Thoracic aorta (tissue), 2 donors: ENCODE measurements around the gene TBX10. TPM values are rescaled to one million over a fixed set of nuclear protein-coding genes. Genes with fewer than 3 reads are reported as not detected.
"Not testable (repeated sequence)": the region's sequence is repeated elsewhere in the genome, so short reads cannot be mapped to it uniquely, and the experiment has no call there.

ENCODE experiments used
- ATAC-seq: fragments of 150-250 bp; one replicate; pipeline ENCODE4 v1.8.0; 2017; ENCODE audit warnings: low read depth; ENCODE audit not compliant: insufficient number of reproducible peaks, low FRiP score
- DNase-seq: peaks from one replicate; pipeline ENCODE4 v3.0.0-alpha.2; 2020; ENCODE audit warnings: low spot score
- H3K27ac ChIP-seq, 2 donors: fragments of 200-600 bp; sonication (generic); 1 replicate in 1 of 2; 2 replicates in 1 of 2; pipeline ENCODE4 v1.5.1; 2016; ENCODE audit warnings: mild to moderate bottlenecking in 2 of 2, moderate library complexity in 2 of 2
- H3K27me3 ChIP-seq: fragments of 200-600 bp; sonication (generic); replicated peaks from 2 replicates; pipeline ENCODE4 v1.6.0; 2016; ENCODE audit warnings: mild to moderate bottlenecking; ENCODE audit not compliant: insufficient read depth
- H3K36me3 ChIP-seq: fragments of 200-600 bp; sonication (generic); one replicate; pipeline ENCODE4 v1.5.1; 2016
- H3K4me1 ChIP-seq, 2 donors: fragments of 200-600 bp; sonication (generic); 1 replicate in 1 of 2; 2 replicates in 1 of 2; pipeline versions ENCODE4 v1.5.1 to v1.6.0; 2016; ENCODE audit warnings: low read depth in 2 of 2, mild to moderate bottlenecking in 1 of 2; ENCODE audit not compliant: control insufficient read depth in 1 of 2
- H3K4me3 ChIP-seq: fragments of 200-600 bp; sonication (generic); 2 replicates; pipeline ENCODE4 v1.5.1; 2016; ENCODE audit warnings: mild to moderate bottlenecking
- H3K9me3 ChIP-seq: fragments of 200-600 bp; sonication (generic); 2 replicates; pipeline ENCODE4 v1.5.1; 2016
- total RNA-seq, 2 donors: library from RNA; depleted of rRNA; stranded (reverse); fragments of >200 nt; gene quantifications; one replicate each; pipeline versions ENCODE4 v1.1.0 to v1.2.3, GENCODE V29; 2016
- TF ChIP-seq, protein P1 (sequence below): fragments of 200-600 bp; sonication (generic); IDR thresholded peaks from one replicate; pipeline ENCODE4 v1.5.1; 2019; ENCODE audit warnings: antibody characterized with exemption

Gene TBX10
- total RNA-seq, 2 donors from 2014 or later: not detected

DNA sequence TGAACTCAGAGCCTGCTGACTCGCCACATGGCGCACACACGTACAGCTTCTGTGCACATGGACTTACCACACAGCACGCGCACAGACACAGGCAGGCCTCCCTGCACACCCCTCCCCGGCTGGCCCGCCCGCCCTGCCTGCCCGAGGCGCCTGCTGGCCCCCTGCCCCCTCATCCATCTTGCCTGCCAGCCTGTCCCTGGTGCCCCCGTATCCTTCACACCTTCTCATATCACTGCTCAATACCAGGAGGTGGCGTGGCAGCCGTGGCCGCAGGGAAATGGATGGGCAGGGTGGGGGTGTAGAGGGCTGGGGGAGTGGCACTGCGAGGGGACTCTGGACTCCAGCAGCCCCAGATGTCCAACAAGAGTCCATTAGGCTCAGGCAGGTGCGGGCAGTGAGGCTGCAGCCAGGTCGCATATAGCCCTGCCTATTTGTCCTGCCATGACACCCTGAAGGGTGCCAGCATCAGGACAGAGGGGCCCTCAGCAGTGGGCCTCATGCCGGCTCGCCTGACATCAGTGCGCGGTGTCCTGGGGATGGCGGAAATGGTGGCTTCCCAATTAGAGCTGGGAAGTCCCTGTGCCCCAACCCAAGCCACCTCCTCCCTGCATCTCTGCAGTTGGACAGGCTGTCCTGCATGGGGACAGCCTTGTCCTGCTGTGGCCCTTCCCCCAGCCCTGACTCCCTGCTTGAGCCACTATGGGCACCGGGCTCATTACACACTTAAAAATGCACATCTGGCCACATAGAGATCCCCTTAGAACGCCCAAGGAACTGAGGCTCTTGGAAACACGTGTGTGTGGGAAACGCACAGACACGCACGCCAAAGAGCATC lies 2.0 kb upstream of the TBX10 start:
- Histone ChIP-seq H3K27ac (no peak overlapping the region), H3K4me3 (no peak overlapping the region), H3K36me3 (no peaks in the 10 kb centered on the region), H3K27me3 (no peaks in the 10 kb centered on the region), H3K9me3 (no peaks in the 10 kb centered on the region), H3K4me1 (no peaks in the 10 kb centered on the region)
- ATAC-seq: no peak
- TF ChIP-seq, protein P1, sequence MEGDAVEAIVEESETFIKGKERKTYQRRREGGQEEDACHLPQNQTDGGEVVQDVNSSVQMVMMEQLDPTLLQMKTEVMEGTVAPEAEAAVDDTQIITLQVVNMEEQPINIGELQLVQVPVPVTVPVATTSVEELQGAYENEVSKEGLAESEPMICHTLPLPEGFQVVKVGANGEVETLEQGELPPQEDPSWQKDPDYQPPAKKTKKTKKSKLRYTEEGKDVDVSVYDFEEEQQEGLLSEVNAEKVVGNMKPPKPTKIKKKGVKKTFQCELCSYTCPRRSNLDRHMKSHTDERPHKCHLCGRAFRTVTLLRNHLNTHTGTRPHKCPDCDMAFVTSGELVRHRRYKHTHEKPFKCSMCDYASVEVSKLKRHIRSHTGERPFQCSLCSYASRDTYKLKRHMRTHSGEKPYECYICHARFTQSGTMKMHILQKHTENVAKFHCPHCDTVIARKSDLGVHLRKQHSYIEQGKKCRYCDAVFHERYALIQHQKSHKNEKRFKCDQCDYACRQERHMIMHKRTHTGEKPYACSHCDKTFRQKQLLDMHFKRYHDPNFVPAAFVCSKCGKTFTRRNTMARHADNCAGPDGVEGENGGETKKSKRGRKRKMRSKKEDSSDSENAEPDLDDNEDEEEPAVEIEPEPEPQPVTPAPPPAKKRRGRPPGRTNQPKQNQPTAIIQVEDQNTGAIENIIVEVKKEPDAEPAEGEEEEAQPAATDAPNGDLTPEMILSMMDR: no peak
- DNase-seq: no peak

DNA sequence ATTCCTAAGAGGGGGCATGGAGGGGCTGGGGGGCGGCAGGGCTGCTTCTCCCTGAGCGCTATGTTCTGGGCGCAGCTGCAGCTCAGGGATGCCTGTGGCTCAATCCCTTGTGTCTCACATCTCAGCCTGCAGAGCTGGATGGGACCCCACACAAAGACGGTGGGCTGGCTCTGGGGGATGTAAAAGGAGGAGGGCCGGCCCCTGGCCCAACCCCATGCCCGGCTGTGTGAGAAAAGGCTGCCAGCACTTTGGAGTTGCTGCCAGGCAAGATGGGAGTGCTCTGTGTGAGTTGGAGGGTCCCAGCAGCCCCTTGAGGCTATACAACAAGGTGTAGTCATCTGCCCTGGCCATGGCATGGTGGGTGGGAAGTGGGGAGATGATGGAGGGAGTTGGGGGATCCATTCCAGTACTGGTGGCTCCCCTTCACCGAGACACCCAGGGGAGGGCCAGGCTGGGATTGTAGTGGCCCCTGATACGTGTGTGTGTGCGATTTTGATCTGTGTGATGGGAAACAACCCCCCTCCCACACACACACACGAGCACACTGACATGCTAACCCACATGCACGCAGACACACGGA lies 1.3 kb upstream of the TBX10 start:
- ATAC-seq (no peak), DNase-seq (no peak)
- Histone ChIP-seq H3K27ac (no peak overlapping the region), H3K9me3 (no peaks in the 10 kb centered on the region), H3K36me3 (no peaks in the 10 kb centered on the region), H3K4me1 (no peaks in the 10 kb centered on the region), H3K4me3 (no peak overlapping the region), H3K27me3 (no peaks in the 10 kb centered on the region)
- TF ChIP-seq, protein P1: no peak

DNA sequence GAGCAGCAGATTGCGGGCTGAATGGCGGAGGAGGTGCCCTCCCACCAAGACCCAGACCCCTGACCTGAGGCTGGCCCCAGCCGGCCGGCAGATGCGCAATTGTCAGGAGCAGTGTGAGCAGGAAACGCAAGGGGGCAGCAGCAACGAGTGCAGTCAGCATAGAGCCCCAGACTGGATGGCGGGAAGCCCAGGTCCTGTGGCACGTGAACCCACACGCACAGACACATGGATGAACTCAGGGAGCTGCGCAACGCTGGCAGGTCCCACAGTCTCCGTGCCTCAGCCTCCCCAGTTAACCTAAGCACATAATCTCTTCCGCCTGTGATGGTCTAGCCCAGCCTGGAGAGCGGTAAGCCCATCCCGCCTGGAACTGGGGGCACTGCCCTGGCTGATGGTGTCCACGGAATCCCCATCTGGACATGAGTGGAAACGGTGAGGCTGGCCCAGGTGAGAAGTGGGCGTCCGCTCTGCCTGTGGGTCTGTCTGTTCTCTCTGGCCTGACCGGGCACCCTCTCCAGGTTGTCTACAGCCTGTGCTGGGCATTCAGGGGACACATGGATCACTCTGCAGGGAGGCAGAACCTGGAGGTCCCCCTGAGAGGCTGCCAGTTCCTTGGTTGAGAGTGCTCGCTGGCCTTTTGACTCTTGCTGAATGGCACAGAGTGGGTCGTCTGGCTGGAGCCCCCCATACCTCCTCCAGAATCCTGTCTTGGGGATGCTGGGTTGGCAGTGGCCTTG lies 626 bp upstream of the TBX10 start:
- Histone ChIP-seq H3K36me3 (no peaks in the 10 kb centered on the region), H3K9me3 (no peaks in the 10 kb centered on the region), H3K4me3 (no peak overlapping the region), H3K27me3 (no peaks in the 10 kb centered on the region), H3K4me1 (no peaks in the 10 kb centered on the region), H3K27ac (no peak overlapping the region)
- ATAC-seq (no peak), DNase-seq (no peak)
- TF ChIP-seq, protein P1: peak; percentile 46

DNA sequence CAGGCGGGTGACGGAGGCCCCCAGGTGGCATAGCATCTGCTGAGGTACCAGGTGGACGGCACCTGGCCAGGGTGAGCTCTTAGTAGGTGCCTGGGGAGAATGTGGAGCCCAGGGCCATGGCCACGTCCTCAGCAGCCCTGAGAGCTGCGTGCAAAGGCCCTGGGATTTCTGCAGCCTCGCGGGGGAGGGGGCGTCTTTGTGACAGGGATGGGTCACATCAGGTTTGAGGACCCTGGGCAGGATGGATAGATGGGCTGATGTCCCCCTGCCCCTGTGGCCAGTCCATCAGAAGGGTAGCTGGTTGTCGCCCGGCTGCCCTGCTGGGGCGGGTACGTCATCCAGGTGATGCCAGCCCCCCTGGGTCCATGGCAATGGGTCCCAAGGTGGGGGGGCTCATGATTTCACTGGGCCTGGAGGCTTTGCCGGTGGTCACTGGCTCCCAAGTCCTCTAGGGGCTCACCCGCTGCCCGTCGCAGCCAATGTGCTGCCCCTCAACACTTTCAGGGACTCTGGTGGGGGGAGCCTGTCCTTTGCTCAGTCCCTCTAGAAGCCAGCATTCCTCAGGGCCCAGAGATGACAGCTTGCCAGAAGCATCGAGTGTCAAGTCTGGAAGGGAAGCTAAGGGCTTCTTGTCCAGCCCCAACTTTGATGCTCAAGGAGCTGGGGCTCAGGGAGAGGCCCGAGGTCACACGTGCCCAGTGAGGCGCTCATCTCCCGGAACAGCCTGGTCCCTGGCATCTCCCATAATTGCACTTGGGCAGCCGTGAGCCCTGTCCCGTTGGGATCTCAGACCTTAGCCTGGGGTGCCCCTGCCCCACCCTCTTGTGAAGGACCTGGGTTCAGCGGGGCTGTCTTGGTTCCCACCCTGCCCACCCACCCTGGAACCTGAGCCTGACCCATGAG lies 777 bp downstream of the TBX10 start:
- Histone ChIP-seq H3K4me3 (no peak overlapping the region), H3K27me3 (no peaks in the 10 kb centered on the region), H3K9me3 (no peaks in the 10 kb centered on the region), H3K27ac (no peak overlapping the region), H3K36me3 (no peaks in the 10 kb centered on the region), H3K4me1 (no peaks in the 10 kb centered on the region)
- no peak for DNase-seq
- TF ChIP-seq, protein P1: no peak
- ATAC-seq: no peak

DNA sequence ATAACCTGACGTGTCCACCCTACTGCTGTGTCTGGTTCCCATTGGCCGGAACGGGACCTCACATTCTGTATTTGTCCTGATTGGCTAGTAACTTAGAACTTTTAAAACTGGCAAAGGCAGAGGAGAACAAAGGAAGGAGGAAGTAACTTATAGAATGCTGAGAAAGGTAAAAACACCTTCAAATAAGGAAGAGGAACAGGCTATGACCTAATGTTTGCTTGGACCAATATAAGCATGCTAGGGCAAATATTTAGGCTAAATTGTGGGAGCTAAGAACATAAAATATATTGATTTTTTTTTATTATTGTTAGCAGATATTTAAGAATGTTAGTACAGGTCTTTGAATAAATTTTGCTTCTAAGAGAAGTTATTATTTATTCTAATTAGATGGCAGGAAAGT lies 2.1 kb downstream of the TBX10 start:
- H3K27me3 ChIP-seq, DNase-seq, H3K27ac ChIP-seq, H3K36me3 ChIP-seq, H3K4me3 ChIP-seq, H3K9me3 ChIP-seq, H3K4me1 ChIP-seq, ATAC-seq: not testable (repeated sequence)
